GM12878 (cell line): Measurements from ENCODE around the gene TMEM184C. TPM values are rescaled to one million over a fixed set of nuclear protein-coding genes. Genes with fewer than 3 reads are reported as not detected.
A peak's percentile ranks its signal among the peaks of the same experiment; 100 is the strongest.

ENCODE experiments used
- BRCA1 ChIP-seq: IDR thresholded peaks from 2 replicates; pipeline ENCODE4 v1.6.1; 2011; ENCODE audit warnings: low read depth, low read length, improper control_type of control experiment
- CBX3 ChIP-seq: fragments of 200-600 bp; sonication (generic); IDR thresholded peaks from 2 replicates; pipeline ENCODE4 v1.6.1; 2016; ENCODE audit warnings: low read depth, borderline replicate concordance
- CHD1 ChIP-seq: IDR thresholded peaks from 2 replicates; pipeline ENCODE4 v1.6.1; 2012; ENCODE audit warnings: low read depth, low read length, improper control_type of control experiment
- CREB1 ChIP-seq: IDR thresholded peaks from 2 replicates; pipeline ENCODE4 v1.6.1; 2012; ENCODE audit warnings: low read depth, mild to moderate bottlenecking, inconsistent platforms
- ETV6 ChIP-seq, 2 experiments: fragments of 450-650 bp in 1 of 2; IDR thresholded peaks in 1 of 2; conservative IDR thresholded peaks in 1 of 2; 2 replicates each; pipeline ENCODE4 v1.6.1; 2014; ENCODE audit warnings: antibody characterized with exemption in 1 of 2, borderline replicate concordance in 1 of 2, low read depth in 1 of 2, mild to moderate bottlenecking in 1 of 2, moderate library complexity in 1 of 2
- IRF4 ChIP-seq: IDR thresholded peaks from 2 replicates; pipeline ENCODE4 v1.6.1; 2011; ENCODE audit warnings: low read depth, low read length
- LARP7 ChIP-seq: fragments of 450-650 bp; IDR thresholded peaks from 2 replicates; pipeline ENCODE4 v1.6.1; 2017; ENCODE audit warnings: mild to moderate bottlenecking
- MTA3 ChIP-seq: IDR thresholded peaks from 2 replicates; pipeline ENCODE4 v1.6.1; 2012; ENCODE audit warnings: low read length, inconsistent platforms, borderline replicate concordance
- NFIC ChIP-seq: IDR thresholded peaks from 2 replicates; pipeline ENCODE4 v1.6.1; 2012; ENCODE audit warnings: low read depth, mild to moderate bottlenecking, inconsistent platforms, low read length, moderate library complexity
- NKRF ChIP-seq: fragments of 450-650 bp; conservative IDR thresholded peaks from 2 replicates; pipeline ENCODE4 v1.6.1; 2017; ENCODE audit warnings: mild to moderate bottlenecking, moderate library complexity
- NR2C1 ChIP-seq: fragments of 450-650 bp; IDR thresholded peaks from 2 replicates; pipeline ENCODE4 v1.6.1; 2017; ENCODE audit warnings: antibody characterized with exemption, mild to moderate bottlenecking, moderate library complexity
- POLR2A ChIP-seq: IDR thresholded peaks from 2 replicates; pipeline ENCODE4 v1.6.1; 2011; ENCODE audit warnings: low read depth, mild to moderate bottlenecking, low read length
- REST ChIP-seq: IDR thresholded peaks from 2 replicates; pipeline ENCODE4 v1.6.1; 2012; ENCODE audit warnings: mild to moderate bottlenecking, low read depth, low read length
- RUNX3 ChIP-seq: IDR thresholded peaks from 2 replicates; pipeline ENCODE4 v1.6.1; 2012; ENCODE audit warnings: low read length, inconsistent platforms
- SIX5 ChIP-seq: IDR thresholded peaks from 2 replicates; pipeline ENCODE4 v1.6.1; 2011; ENCODE audit warnings: mild to moderate bottlenecking, low read depth, low read length, moderate library complexity; ENCODE audit not compliant: severe bottlenecking
- SREBF1 ChIP-seq: IDR thresholded peaks from 2 replicates; pipeline ENCODE4 v1.6.1; 2012; ENCODE audit warnings: mild to moderate bottlenecking, low read length
- SRF ChIP-seq, 2 experiments: IDR thresholded peaks; 2 replicates each; pipeline ENCODE4 v1.6.1; 2011; ENCODE audit warnings: low read depth in 2 of 2, low read length in 2 of 2, mild to moderate bottlenecking in 1 of 2, moderate library complexity in 1 of 2
- TAF1 ChIP-seq: IDR thresholded peaks from 2 replicates; pipeline ENCODE4 v1.6.1; 2011; ENCODE audit warnings: mild to moderate bottlenecking, low read depth, low read length, borderline replicate concordance
- TARDBP ChIP-seq: IDR thresholded peaks from 2 replicates; pipeline ENCODE4 v1.6.1; 2016; ENCODE audit warnings: borderline replicate concordance
- TCF7 ChIP-seq: IDR thresholded peaks from 2 replicates; pipeline ENCODE4 v1.6.1; 2014; ENCODE audit warnings: antibody characterized with exemption, borderline replicate concordance
- YBX1 ChIP-seq: fragments of 450-650 bp; IDR thresholded peaks from 2 replicates; pipeline ENCODE4 v1.6.1; 2016; ENCODE audit warnings: antibody characterized with exemption
- ZBTB11 ChIP-seq: fragments of 450-650 bp; formaldehyde crosslinking; IDR thresholded peaks from 2 replicates; pipeline ENCODE4 v1.5.0; 2022; ENCODE audit warnings: mild to moderate bottlenecking, missing genetic modification characterization
- ZNF24 ChIP-seq: fragments of 450-650 bp; IDR thresholded peaks from 2 replicates; pipeline ENCODE4 v1.6.1; 2017; ENCODE audit warnings: antibody characterized with exemption, mild to moderate bottlenecking
- polyA plus RNA-seq, 11 experiments: library from polyadenylated mRNA; depleted of rRNA in 4 of 11; unstranded in 6 of 11; stranded (reverse) in 5 of 11; fragments of >200 nt; fragmentation: Nextera tagmentation in 4 of 11; fragmentation: Illumina TruSeq in 1 of 11; extraction: Ambion mirVana in 4 of 11; extraction: Trizol in 1 of 11; gene quantifications; 1 replicate in 1 of 11; 2 replicates in 10 of 11; pipeline versions ENCODE4 v1.2.1 to v1.2.3, GENCODE V29; 2011 to 2016; ENCODE audit warnings: inconsistent platforms in 2 of 11, missing spikeins in 2 of 11, low read depth in 1 of 11
- total RNA-seq, 4 experiments: library from RNA; depleted of rRNA in 3 of 4; stranded (reverse); fragments of >200 nt in 3 of 4; fragmentation: Illumina TruSeq in 1 of 4; extraction: Trizol in 1 of 4; gene quantifications; 2 replicates each; pipeline versions ENCODE4 v1.2.1 to v1.2.3, GENCODE V29; 2013 to 2021

Gene TMEM184C
- total and polyA plus RNA-seq, 10 of the 15 experiments (the other 5 are each of a cell fraction or from before 2014, with no cell fraction given) = 3.4 to 22.6 (median 18.2) TPM

- TF ChIP-seq NKRF (no peak), REST (no peak), MTA3 (0 out of 2 replicates have a peak, but pooled peaks have one; percentile 30), CREB1 (no peak), TARDBP (no peak), NR2C1 (no peak), BRCA1 (no peak), SREBF1 (no peak), SIX5 (no peak), RUNX3 (peak; percentile 91), TCF7 (peak; percentile 80), POLR2A (no peak), YBX1 (no peak), ZNF24 (no peak), LARP7 (no peak), TAF1 (no peak), NFIC (peak; percentile 47; the same call in 1 of the 2 replicates), CBX3 (no peak), ETV6 (conservative IDR thresholded peaks at IDR 0.05 in 1 of 2, IDR thresholded peaks at IDR 0.05 in 1 of 2; ENCODE audit: borderline replicate concordance in 1 of 2, low read depth in 1 of 2) (no peak), IRF4 (peak; percentile 68), ZBTB11 (CRISPR knock-in tag) (no peak), SRF (IDR thresholded peaks at IDR 0.05; ENCODE audit: low read depth in 2 of 2, low read length in 2 of 2) (no peak), CHD1 (no peak)
- TF ChIP-seq, all 136 proteins: peak for 11
Observed at GRCh38 chr4:147586637-147587036, 30.6 kb upstream of the TMEM184C start (continued).
